ENCODE data around the gene CEP97.

CEP97 gene

DNA sequence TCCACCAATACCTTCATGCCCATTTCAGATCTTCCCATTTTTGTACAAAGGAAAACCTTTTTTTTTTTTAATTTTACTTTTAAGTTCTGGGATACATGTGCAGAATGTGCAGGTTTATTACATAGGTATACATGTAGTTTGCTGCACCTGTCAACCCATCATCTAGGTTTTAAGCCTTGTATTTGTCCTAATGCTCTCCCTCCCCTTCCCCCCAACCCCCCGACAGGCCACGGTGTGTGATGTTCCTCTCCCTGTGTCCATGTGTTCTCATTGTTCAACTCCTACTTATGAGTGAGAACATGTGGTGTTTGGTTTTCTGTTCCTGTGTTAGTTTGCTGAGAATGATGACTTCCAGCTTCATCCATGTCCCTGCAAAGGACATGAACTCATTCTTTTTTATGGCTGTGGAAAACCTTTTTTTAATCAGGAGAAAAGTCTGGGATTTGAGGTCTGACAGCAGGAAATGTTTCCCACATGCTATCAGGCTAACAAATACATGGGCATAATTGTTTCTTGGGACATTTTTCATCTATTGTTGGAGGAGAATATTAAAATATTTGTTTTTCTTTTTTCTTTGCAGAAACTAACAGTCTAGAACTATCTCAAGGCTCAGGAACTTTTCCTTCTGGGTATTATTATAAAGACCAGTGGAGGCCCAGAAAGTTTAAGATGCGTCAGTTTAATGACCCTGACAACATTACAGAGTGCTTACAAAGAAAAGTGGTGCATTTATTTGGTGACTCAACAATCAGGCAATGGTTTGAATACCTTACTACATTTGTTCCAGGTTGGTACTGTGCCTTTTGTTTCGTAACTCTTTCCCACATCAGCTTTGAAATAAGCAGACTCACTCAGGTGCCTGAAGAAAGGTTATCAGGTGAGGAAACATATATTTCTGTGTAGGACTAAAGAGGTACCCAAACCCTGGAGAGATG lies 92.1 kb downstream of the CEP97 start:
- no peak for DNase-seq (ENCODE audit: low spot score)

DNA sequence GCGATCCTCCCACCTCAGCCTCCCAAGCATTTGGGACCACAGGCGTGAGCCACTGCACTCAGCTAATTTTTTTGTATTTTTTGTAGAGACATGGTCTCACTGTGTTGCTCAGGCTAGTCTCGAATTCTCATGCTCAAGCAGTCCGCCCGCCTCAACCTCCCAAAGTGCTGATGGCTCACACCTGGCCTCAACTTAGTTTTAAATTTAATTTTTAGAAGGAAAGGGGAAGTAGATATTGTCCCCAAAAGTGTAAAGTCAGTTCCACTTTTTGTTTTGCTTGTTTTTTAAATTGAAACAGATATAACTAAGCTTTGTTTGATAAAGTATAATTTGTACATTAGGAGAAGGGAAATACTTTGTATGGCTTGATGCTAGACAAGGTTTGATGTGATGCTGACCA lies 93.6 kb downstream of the CEP97 start:
- DNase-seq (ENCODE audit: low spot score) = no peak

DNA sequence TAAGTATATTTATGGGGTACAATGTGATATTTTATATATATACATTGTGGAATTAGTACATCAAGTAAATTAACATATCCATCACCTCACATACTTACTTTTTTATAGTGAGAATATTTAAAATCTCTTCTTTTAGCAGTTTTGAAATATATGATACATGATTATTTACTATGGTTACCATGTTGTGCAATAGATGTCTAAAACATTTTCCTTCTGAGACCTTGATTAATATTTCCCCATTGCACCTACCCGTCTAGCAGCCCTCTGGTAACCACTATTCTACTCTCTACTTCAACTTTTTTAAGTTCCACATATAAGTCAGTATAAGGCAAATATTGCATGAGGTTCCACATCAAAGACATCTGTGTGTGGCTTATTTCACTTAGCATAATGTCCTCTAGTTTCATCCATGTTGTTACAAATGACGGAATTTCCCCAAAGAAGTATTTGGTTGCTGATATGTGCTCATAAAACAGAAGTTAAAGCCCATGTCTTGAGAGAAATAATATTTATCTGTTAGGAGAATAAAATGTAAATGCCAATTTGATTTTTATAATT lies 95.3 kb downstream of the CEP97 start:
- DNase-seq (ENCODE audit: low spot score) = no peak

All from HuH-7.5 (cell line).